Hematopoietic multipotent progenitor cell treated with erythropoietin and hydrocortisone succinate and interleukin-3 and kit ligand, for 15 days (in vitro differentiated cells): ENCODE results near the gene ZBTB42.
A peak's percentile ranks its signal among the peaks of the same experiment; 100 is the strongest.
"Not testable (repeated sequence)": the region's sequence is repeated elsewhere in the genome, so short reads cannot be mapped to it uniquely, and the experiment has no call there.

Experiments
- DNase-seq: peaks from one replicate; pipeline ENCODE4 v3.0.0-alpha.2; 2015; ENCODE audit warnings: low spot score

ZBTB42 gene

DNA sequence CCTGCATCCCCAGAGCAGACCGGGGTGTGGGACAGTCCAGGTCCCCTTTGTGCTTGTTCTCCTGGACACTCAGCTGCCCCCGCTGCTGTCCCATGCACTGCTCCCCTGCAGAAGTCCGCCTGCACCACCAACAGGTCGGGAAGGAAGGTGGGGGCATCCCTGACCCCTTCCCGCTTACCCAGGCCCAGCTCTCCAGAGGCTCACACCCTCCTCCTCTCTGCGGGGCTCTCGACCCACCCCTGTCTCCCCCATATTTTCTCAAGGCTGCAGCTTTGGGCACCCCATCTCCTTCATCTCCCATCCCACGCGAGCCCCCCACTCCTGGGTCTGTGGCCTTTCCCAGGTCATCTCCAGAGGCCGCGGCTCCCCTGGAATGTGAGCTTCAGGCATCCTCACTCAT is 9.4 kb downstream of the ZBTB42 start:
- no peak for DNase-seq

GRCh38 chr14:104813286-104813685 is 12.4 kb downstream of the ZBTB42 start:
- no peak for DNase-seq

DNA sequence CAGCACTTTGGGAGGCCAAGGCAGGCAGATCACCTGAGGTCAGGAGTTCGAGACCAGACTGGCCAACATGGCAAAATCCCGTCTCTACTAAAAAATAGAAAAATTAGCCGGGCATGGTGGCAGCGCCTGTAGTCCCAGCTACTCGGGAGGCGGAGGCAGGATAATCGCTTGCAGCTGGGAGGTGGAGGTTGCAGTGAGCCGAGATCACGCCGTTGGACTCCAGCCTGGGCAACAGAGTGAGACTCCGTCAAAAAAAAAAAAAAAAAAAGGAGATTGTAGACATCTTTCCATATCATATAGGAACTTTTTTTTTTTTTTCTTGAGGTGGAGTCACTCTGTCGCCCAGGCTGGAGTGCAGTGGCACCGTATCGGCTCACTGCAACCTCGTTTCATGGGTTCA is 13.8 kb downstream of the ZBTB42 start:
- DNase-seq = not testable (repeated sequence)

GRCh38 chr14:104816616-104816884 is 15.6 kb downstream of the ZBTB42 start:
- no peak for DNase-seq

- no peak for DNase-seq
Measured at GRCh38 chr14:104817930-104818713, 17.2 kb downstream of the ZBTB42 start.

- DNase-seq = no peak
Measured at GRCh38 chr14:104818714-104819161, 17.8 kb downstream of the ZBTB42 start.

DNA sequence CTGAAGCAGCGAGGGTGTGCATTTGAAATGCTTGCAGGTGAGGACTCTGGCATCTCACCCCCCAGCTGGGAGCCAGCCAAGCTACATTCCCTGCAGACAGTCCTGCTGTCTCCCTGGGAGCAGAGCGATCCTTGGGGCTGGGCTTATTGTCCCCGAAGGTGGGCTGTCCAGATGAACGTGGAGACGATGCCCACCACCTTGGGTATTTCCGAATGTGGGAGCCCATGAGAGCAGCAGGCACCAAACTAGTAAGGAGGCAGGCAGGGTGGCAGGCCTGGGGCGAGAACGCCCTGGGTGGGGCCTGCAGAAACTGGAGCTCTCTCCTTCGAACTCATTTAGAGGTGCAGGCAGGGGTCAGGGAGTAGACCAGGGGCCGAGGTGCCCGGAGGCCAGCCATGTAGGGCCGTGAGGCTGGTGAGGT is 18.5 kb downstream of the ZBTB42 start:
- DNase-seq = no peak

GRCh38 chr14:104820669-104821228 is 19.8 kb downstream of the ZBTB42 start:
- DNase-seq = no peak

DNA sequence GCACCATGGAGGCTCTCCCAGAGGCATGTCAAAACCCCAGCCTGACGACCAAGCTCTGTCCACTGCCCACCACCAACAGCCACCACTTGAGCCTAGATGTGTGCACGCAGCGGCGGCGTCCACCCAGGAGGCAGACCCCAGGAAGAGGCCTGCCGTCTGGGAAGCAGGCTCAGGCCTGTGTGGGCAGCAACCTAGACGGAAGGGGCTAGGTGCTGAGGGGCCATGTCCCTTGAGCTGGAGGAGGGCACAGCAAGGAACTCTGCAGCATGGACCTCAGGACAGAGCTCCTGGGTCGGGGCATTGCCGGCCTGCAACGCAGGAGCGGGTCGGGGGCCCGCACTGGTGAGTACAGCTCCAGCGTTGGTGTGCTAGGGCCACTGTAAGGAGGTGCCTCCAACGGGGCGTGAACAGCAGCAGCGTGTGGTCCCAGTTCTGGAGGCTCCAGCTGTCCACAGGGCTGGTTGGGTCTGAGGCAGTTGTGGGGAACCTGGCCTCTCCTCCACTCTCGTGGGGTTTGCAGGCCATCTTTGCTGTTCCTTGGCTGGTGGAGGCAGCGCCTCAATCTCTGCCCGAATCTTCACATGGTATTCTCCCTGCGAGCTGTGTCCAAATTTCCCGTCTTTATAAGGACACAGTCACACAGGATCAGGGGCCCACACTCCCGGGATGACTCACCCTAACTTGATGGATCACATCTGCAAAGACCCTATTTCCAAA is 20.5 kb downstream of the ZBTB42 start:
- DNase-seq = no peak

GRCh38 chr14:104821971-104822608 is 21.2 kb downstream of the ZBTB42 start:
- no peak for DNase-seq

- no peak for DNase-seq
Measured at GRCh38 chr14:104822821-104823615, 22.1 kb downstream of the ZBTB42 start.

- no peak for DNase-seq
Measured at GRCh38 chr14:104824353-104824997, 23.6 kb downstream of the ZBTB42 start.

- DNase-seq = peak; percentile 88
Measured at GRCh38 chr14:104826189-104826860, 25.4 kb downstream of the ZBTB42 start.

DNA sequence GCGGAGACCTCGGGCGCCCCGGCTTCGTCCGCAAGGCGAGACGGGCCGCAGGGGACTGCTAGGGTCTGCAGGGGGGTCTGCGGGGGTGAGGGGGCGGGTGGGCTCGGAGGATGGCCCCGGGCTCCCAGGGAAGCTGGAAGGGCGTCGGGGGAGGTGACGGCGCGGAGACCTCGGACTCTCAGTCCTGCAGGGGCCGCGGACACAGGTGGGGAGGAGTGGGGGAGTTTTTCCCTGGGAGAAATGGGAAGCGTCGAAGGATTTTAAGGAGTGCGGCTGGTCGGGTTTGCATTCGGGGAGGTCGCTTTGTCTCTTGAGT is 25.9 kb downstream of the ZBTB42 start:
- DNase-seq = no peak

DNA sequence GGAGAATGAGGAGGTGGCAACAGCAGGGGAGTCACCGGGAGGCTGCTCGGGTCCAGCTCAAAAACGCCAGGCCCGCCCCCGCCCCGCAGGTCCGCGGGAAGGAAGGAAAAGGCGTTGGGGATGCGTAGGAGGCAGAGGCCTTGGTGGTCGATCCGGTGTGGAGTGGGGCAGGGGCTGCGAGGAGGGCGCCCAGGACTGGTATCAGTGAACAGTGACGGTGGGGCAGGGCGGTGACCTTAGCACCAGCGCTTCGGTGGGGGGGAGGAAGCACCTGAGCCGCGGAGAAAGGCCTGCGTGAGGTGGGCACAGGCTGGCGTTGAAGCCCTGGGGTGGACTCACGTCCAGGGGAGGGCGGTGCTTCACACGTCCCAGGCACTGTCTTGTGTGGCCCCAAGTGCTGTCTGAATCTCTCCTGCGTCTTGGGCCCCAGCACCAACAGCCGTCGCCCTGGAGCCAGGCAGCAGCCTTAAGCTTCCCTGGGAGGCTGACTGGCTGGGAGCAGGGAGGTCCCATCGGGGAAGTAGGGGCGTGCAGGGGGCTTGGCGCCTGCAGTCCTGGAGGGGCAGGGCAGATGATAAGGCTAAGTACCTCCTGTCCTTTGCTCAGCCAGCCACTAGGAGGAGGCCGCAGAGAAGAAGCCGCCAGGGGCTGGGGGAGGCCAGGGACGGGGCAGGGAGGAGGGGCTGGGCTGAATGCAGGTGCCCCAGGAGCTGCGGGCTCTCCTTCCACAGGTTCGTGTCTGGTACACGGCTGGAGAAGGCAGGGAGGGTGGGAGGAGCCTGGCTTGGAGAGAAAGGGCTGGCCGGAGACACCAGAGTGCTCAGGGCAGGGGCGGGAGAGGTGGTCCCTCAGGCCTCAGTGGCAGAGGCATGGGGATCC is 26.5 kb downstream of the ZBTB42 start:
- DNase-seq = peak; percentile 20

DNA sequence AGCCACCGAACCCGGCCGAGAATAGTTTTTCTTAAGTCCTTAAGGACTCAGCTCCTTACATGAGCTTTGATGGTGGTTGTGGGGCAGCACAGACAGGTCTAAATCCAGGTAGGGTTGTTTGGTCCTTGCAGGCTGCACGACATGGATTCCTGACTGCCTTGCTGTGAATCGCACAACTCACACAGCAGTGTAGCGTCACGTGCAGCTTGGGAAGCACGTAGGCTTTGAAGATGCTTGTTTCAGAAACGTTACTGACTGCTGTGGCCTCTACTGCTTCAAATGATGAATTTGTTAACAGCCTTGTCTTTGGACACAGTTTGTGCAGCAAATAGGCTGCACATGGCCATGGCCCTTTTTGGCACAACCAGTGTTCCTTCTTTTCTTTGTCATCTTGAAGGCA is 29.9 kb downstream of the ZBTB42 start:
- DNase-seq = no peak

- not testable (repeated sequence) for DNase-seq
Measured at GRCh38 chr14:104836171-104836935, 35.5 kb downstream of the ZBTB42 start.

GRCh38 chr14:104841730-104842129 is 40.8 kb downstream of the ZBTB42 start:
- no peak for DNase-seq

DNA sequence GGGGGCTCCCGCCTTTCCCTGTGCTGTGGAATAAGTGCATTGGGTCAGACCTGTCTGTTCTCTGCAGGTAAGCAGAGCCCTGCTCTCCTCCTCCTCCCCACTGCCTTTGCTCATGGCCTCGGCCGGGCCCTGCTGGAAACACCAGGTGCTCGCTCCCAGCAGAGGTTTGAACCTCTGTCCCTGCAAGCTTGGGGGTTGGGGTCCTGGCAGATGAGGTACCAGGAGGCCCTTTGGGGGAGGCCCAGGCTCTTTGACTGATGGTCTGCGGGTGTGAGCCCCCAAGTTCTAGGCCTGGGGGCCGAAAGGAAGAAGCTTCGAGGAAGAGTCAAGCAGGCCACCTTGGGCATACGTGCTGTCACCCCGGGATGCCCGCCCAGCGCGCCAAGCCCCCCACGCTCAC is 42.1 kb downstream of the ZBTB42 start:
- DNase-seq = no peak
